Activated T-cell treated with anti-CD3 and anti-CD28 coated beads, Interleukin-2, amount 50 U/mL, for 1 hour (primary cell): ENCODE data around the gene MARK2.
"Not testable (repeated sequence)": the region's sequence is repeated elsewhere in the genome, so short reads cannot be mapped to it uniquely, and the experiment has no call there.

Experiments used
- DNase-seq: peaks from one replicate; pipeline ENCODE4 v3.0.0-alpha.2; 2020

The MARK2 gene

DNA sequence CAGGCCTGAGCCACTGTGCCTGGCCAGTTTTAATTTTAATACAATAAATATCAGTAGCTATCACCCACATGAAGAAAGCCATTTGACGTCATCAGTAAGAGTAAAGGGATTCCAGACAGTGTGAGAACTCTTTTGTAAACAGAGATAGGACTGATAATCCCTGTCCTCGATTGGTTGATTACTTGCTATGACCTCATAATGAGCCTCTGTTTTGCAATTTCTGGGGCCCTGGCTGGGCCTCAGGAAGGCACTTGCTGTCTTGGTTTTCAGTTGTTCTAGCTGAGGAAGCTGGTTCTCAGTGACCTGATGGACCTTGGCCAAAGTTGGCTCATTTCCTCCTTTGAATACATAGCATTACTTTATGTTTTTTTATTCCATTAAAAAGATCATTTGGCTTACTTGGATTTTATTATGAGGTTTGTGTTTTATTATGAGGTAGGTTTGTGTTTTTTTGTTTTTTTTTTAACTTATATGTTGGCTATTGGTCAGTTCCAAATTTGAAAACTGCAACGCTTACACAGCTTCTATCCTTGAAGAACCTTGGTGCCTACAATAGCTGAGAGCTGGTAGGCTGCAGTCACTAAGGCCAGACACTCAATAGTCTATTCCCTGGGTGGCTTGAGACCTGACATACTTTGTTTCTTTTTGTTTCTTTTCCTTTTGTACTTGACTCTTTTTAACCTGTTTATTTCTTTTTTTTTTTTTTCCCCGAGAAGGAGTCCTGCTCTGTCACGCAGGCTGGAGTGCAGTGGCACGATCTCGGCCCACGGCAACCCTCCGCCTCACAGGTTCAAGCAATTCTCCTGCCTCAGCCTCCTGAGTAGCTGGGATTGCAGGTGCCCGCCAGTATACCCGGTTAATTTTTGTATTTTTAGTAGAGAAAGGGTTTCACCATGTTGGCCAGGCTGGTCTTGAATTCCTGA, 20.0 kb downstream of the MARK2 start:
- no peak for DNase-seq

DNA sequence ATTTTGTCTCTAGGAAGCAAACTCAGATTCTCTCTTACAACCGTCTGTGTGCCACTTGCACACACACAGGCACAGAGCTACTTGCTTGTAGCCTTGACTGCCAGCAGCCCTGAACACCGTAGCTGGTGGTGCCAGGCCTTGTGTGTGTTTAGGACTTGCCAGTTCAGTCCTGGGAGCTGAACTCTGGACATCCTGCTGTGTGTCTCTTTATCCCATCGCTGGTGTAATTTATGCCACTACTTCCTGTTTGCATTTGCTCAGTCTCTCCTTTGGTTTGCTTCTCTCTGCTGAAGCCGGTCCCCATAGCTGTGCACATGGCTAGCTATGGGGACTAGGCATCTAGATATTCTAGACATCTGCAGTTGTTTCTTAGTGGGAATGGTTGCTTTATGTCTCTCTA, 24.0 kb downstream of the MARK2 start:
- peak; percentile 31 for DNase-seq

DNA sequence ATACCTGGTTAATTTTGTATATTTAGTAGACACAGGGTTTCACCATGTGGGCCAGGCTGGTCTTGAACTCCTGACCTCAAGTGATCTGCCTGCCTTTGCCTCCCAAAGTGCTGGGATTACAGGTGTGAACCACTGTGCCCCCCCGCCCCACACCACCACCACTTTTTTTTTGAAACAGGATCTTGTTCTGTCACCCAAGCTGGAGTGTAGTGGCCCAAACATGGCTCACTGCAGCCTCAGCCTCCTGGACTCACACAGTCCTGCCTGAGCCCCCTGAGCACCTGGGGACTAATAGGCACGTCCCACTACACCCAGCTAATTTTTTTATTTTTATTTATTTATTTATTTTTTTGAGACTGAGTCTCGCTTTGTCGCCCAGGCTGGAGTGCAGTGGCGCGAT, 24.7 kb downstream of the MARK2 start:
- not testable (repeated sequence) for DNase-seq

DNA sequence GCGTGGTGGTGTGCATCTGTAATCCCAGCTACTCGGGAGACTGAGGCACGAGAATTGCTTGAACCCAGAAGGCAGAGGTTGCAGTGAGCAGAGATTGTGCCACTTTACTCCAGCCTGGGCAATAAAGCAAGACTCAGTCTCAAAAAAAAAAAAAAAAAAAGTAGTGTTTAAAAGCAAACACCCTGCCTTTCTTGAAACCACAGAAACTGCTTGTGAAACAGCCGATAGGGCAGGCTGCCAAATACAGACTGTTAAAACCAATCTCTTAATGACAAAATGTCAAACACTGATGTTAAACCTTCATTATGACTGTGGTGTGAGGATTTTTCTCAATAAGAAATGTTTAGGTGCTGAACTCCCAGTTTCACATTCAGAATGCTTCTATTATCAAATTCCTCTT, 27.3 kb downstream of the MARK2 start:
- DNase-seq: peak; percentile 52

DNA sequence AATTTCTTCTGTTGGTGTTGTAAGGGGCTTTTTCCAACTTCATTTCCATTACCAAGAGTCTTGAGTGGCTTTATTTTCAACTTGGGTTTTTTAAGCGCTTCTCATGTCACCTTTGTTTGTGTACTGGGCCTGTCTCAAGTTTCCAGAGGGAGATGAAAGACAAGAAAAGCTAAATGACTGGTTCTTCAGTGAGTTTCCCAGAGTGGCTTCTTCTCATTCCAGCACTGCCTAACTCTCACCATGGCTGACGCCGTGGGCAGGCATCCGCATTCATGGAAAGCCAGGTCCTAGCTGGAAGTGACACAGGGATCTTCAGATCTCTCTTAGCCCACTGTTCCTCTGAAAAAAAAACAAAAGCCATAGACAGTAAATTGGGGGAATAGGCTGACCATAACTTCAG, 28.6 kb downstream of the MARK2 start:
- no peak for DNase-seq

DNA sequence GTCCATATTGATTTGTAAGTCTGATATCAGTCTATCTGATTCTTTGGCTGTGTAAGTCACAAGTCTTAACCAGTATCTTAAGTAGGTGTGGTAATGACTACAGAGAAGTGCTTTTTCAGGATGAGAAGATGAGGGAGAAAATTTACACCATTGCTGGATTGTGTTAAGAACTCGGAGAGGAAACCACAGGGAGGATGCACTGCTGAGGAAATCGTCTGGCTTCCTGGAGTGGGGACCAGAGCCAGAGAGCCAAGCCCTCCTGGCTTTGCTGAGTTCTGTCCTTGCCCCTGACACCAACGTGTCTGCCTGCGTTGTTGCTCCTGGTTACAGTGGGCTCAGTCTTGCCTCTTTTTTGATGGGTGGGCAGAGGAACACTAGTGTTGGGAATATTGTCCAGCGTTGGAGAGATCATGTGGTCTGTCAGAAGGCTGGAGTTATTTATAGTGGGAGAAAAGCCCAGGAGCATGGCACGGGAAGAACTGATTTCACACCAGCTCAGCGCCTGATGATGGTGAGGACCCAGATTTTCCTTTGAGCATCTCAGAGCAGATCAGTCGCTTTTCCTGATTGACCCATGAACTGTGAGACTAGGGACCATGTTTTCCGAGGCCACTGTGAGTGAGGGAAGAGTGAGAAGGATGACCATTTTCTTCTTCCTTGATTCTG, 29.6 kb downstream of the MARK2 start:
- no peak for DNase-seq

DNA sequence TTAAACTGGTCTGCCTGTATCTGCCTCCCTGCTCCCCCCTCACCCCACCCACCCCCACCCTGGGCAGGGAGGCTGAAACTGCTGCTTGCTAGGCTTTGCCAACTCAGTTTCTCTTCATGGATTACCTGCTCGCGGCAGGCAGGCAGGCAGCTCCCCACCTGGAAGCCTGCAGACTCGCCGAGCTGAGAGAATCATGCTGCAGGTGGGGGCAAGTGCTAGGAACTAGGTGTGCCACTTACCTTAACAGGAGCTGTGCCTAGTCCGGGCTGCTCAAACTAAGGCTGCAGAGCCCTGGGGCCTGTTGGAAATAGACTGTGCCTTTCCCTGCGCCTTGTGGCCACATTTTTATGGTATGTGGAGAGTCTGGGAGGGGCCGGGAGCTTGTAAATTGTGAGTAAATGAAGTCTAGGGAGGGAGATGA, 30.3 kb downstream of the MARK2 start:
- no peak for DNase-seq

DNA sequence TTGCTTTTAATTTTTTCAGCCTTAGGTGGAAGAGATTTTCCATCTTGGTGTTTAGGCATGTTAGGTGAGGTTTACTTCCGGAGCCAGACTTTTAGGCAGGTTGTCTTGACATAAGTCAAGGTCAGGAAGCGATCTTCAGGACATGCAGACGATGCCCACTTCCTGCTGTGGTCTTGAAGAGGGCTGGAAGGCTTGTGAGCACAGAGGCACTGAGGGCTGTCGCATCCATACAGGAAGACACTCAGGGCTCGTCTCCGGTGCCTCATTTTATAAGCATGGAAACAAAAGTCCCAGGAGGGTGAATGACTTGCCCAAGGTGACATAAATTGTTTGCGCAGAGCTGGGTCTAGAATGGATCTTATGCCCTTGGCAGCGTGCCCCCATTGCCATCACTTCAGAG, 30.8 kb downstream of the MARK2 start:
- no peak for DNase-seq

DNA sequence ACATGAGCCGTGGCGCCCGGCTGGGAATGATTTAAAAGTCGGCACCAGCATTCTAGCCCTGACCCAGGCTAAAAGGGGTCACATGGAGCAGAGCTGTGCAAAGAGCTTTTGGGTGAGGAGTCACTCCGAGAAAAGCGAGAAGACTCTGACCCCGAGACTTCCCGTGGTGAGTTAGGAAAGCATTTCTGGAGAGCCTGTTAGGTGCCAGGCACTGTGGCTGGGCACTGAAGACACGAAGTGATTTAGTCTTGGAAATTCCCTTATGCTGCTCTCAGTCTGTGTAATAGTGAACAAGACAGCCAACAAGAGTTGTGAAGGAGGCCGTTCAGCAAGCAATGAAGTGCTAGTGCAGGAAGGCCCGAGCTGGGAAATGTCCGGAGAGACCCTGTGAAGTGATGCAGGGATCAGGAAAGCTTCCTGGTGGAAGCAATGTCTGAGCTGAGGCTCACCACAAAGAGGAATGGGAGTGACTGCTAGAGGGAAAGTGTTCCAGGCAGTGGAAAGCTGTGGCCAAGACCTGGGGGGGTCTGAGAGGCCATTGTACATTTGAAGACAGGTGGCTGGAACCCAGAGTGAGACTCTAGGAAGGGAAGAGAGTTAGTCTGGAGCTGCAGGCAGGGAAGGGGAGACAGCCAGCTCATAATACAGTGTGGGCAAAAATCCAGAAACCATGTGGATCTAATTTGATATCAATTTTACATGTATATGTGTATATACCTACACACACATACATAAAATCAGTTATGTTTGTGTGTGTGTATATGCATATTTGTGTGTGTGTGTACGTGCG, 31.6 kb downstream of the MARK2 start:
- DNase-seq: no peak

DNA sequence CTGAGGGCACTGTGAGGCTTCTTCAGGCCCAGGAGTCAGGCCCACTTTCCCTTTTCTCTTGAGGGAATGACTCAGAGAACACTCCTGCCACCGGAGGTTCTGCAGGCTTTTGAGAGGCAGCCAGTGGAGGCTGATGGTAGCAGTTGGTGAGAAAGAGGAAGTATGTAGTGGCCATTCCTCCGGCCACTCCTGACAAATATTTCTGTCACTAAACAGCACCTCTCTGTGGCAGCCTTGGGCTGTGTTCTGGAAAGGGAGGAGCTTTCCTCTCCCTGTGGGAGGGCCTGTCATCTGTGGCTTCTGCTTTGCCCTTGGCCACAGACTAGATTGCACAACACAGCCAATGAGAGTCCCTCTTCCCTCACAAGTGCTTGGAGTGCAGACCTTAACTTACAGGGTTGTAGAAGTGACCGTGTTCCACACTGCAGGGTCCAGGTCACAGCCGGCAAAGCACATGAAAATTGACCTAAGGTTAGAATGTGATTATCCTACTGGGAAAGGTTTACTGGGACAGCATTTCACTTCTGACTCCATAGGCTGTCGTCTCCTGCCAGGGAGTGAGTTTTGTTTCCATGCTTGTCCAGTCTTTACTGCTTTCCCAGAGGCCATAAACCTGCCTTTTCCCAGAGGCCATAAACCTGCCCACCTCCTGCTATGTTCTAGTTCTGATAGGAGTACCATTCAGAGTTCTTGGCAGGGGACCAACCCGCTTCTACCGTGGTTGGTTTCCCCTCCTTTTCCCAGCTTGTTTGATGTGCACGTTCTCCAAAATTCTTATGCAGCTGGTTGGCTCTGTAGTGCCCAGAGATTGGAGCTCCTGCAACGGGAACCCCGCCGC, 33.3 kb downstream of the MARK2 start:
- peak; percentile 29 for DNase-seq

DNA sequence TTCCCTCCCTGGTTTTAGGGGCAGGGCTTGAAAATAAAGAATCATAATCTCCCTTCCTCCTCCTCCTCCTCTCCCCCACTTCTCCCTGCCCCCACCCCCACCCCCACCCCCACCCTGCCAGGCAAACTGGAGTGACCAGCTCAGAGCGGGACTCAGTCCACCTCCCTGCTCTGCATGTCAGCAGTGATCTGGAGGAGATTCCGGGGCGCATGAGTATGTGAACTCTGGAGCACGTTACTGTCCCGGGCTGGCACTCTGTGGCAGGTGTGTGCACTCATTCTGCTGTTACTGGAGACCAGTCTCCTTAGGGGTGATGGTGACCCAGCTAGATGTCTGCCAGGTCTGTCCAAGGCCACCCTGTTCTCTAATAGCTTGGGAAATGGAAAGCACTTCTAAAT, 33.9 kb downstream of the MARK2 start:
- no peak for DNase-seq

DNA sequence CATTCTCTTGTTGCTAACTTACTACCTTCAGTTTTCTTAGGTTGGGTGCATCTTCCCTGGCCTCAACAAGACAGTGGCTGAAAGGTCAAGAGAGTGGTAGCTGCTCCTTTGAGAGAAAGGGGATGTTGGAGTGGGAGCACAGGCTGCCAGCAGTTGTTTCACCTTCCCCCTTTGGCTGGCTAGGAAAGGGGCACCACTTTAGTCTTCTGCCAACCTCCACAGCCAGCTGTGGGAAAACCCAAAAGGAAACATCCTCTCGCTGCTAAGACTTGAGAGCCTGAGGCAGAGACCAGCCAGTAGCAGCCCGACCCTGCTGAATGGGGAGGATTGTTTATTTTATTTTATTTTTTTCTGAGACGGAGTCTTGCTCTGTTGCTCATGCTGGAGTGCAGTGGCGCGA, 34.4 kb downstream of the MARK2 start:
- DNase-seq: no peak

DNA sequence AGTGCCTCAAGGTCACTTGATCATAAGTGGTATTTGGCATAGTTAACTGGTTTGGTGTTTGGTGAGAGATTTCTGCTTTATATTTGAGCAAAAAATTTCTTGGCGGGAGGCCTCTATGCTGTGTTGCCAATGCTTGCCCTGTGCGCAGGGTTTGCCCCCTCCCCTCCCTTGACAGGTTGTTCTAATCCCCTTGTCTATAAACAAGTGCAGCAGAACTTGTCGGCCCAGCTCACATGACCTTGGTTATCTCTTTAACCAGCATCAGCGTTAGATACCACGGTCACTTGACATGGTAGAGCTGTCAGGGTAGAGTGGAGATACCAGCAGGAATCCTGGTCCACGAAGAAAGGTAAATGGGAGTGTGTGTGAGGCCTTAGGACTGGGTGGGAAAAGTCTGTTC, 35.6 kb downstream of the MARK2 start:
- no peak for DNase-seq

DNA sequence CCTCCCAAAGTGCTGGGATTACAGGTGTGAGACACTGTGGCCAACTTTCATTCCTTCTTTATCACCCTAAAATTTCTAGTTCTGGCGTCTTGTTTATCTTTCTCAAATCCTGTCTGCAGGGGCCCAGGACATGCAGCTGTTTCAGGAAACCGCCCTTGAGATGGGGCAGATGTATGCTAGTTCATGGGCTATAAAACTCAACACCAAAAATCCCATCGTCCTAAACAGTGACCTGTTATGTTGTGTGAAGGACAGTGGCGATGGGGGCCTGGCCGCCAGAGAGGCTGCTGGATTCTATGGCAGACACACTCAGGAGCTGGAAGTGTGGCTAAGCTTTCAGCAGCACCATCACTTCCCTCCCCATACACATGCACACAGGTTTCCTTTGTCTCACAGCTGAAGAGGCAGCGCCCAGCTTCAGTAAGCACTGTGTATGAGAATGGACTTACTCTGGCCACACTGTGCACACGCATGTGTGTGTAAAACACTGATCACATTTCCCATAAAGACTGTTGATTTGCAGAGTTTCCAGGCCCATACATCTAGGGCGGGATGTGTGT, 36.7 kb downstream of the MARK2 start:
- DNase-seq: no peak

DNA sequence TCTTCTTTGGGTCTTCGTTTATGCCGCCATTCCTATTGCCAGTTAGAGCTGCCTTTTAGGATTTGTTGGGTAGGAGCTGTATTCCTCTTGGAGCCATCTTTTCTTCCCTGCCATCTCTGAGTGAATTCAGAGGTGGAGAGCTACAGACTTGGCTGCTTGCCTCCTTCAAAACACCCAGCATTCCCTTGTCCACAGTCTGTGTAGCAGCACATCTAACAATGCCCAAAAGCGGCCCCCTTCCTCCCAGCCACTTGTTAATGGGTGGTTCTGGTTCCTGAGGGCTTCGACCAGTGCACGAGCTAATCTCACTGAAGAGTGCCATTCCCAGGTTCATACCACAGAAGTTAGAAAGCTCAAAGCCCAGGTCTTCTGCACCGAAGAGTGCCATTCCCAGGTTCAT, 37.7 kb downstream of the MARK2 start:
- no peak for DNase-seq

DNA sequence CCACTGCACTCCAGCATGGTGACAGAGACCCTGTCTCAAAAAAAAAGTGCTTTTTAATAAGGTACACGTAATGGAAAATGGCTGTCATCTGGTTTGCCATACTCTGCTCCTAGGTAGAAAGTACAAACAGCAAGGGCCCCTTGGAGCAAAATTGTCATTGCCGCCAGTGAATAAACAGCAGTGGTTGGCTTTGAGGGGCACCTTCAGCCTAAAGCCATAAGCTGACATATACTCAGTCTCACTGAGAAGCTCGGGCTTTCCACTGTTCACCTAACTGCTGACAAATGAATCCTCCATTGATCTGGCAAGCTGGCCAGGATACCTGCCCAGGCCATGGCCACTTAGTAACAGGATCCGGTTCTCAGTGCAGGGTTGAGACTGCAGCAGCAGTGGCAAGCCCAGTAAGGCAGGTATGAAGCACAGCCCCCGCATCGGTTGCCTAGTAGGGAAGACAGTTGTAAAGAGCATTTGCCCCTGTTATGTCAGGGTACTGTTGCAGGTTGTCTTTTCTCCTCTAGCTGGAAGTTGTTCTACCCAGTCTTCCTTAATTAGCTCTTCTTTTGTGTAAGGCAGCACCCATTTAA, 38.8 kb downstream of the MARK2 start:
- no peak for DNase-seq

DNA sequence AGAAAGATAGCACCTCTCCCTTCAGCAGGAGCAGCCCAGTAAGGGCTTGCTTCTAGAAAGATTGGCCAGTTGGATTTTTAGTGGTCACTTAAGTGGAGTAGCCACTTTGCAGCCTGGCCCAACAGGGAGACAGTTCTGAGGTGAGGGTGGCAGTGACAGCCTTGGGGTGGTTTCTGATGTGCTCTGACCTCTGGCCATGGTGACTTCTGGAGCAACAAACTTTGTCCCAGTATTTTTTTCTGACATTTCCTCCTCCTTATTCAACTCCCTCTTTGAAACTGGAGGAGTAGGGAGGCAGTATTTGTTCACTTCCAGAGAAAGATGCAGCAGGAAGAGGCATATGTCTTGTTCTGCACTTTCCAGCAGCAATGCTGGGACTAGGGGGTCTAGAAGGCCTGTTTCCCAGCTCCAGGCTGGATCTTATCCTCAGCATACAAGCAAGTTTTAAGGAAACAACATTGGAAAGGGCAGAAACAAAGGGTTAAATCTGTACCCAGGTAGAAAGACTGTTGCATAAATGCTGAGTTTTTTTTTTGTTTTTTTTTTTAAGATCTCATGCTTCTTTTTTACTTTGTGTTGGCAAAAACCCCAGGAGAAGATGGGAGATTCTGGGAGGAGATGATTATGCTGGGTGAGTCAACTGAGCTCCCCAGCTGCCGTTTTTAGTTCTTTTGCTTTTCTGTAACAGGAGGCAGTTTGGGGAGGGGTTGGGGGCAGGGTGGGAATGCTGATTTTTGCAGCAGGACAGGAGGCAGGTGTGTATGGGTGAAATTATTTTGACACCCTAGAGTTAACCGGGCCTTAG, 40.9 kb downstream of the MARK2 start:
- no peak for DNase-seq

DNA sequence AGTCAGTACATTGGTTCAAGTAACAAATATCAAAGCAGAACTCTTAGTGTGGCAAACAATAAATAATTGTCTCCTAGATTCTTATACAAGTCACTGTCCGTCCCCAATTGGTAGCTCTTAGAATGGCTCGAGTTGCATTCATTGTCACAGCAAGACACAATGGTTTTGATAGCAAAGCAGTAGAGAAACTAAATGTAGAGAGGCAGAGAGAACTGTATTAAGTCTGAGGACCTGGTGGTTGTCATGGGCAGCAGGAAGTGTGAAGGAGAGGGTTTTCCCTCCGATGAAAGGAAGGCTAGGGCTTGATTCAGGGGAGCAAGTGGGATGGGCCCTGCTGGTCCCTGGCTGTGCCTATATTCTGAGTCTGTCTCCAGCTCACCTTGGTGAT, 41.5 kb downstream of the MARK2 start:
- no peak for DNase-seq

DNA sequence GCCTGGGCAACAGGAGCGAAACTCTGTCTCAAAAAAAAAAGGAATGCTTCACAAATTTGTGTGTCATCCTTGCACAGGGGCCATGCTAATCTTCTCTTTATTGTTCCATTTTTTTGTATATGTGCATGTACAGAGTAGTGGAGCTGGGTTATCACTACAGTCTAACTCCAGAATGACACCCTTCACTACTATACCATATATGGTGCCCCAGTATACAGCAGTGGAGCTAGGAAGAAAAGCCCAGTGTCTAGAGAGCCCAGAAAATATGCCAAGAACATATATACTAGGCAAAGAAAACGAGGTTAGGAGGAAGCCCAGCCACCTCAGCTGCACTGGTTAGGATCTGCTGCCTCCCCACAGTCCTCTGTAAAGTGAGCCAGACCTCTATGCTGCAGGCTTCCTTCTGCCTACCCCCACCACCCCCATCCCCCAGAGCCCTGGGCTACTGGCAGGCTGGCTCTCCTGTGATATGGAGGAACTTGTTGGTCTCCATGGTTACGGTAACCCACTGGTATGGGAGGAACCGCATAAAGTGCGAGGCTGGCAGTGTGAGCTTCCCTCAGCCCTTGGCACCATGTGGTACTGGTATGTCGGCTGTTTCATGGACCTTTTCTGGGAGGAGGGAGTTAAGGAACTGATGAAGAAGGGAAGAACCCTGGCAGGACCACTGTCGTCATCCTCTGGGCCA, 43.8 kb downstream of the MARK2 start:
- peak; percentile 35 for DNase-seq

DNA sequence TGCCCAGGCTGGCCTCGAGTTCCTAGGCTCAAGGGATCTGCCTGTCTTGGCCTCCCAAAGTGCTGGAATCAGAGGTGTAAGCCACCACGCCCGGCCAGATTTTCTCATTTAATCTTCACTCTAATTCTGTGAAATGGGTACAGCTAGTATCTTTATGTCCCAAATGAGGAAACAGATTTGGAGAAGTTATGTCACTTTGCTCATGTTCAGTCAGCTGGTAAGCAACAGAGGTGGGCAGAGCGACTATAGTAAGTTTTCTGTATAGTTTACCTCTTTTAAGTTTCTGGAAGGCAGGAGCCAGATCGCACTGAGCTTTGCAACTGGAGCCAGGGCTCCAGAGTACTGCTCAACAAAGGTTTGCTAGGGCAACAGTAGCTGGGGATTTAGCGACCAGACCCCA, 44.9 kb downstream of the MARK2 start:
- DNase-seq: no peak
